GM10847 (cell line): Measurements from ENCODE around the gene FMOD.
A peak's percentile ranks its signal among the peaks of the same experiment; 100 is the strongest.

Source experiments
- POLR2A ChIP-seq: IDR thresholded peaks from 2 replicates; pipeline ENCODE4 v1.6.1; 2011; ENCODE audit not compliant: insufficient read length; ENCODE audit errors: extremely low read depth

FMOD gene

DNA sequence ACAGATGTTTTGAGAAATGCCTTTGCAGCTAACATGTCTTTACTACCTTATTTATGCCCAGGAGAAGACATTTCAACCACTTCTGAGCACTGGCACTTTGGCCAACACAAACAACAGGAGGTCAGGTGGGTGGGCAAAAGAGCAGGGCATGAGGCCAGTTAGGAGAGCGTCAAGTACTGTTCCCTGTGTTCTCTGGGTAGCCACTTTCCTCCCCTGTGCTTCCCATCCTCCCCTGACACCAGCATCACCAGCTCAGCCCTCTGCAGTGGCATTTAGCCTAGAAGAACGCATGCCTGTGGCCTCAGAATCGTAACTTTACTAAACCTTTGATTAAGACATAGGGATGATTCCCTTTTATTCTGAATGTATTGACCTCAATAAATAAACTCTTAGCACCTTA lies 27.3 kb downstream of the FMOD start:
- TF ChIP-seq POLR2A = no peak

DNA sequence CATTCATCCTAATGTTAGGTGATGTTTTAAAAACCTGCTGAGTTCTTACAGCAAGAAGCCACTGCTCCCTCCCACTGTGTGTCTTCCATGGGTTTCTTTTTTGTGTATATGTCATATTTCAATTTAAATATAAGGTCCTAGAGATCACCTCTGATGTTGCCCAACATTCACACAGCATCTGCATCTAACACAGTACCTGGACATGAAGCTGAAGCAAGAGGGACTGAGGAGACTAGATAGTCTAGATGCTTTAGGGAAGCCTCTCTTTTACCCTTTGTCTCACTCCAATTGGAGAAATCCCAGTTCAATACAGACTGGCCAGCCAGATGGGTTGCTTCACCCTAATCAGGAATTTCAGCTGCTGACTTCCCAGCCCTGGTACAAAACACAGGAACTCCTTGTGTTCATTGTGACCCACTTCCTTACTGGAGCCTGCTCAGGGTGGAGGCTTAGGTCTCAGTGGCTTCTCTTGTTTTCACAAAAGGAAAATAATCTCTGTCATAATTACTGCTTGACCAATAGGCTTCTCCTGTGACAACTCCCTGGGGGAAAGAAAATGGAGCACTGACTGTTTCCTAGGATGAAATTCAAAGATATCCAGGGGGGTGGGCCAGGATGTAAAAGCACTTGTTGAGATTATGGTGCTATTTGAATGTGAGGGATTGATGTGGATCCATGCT lies 28.3 kb downstream of the FMOD start:
- TF ChIP-seq POLR2A = no peak

- no peak for TF ChIP-seq POLR2A
Observed at GRCh38 chr1:203321273-203322052, 29.5 kb downstream of the FMOD start.

DNA sequence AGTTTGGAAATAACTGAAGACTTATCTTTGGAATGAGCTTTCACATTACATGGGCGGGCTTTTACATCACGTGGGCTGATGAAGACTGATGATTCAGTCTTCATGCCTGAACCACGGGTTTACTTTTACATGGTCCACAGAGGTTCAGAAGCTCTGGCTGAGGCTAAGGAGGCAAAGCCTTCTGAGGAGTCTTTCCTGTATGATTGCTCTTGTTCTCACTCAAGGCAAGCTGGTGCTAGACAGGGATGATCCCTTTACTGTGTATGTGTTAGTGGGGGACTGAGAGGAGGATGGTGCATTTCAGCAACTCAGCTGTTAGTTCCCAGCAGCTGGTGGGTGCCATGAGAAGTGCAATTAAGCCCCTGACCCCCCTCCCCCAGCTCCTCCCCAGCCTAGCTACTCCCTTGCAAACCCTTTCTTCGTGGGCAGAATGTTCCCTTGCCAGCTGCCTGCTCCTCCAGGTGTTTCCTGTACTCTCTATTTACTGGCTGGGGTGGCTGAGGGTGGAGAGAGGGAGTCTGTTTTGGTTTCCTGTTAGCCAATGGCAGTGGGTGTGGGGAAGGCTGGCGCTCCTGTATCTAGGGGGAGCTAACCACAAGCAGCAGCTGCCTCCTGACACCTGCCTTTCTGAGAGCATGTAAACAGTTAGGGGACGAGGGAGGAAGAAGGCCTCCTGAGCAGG lies 30.2 kb downstream of the FMOD start:
- no peak for TF ChIP-seq POLR2A

- TF ChIP-seq POLR2A = no peak
Observed at GRCh38 chr1:203318229-203318517, 32.7 kb downstream of the FMOD start.

- no peak for TF ChIP-seq POLR2A
Observed at GRCh38 chr1:203317429-203318228, 33.3 kb downstream of the FMOD start.

- TF ChIP-seq POLR2A = no peak
Observed at GRCh38 chr1:203316626-203317093, 34.3 kb downstream of the FMOD start.

DNA sequence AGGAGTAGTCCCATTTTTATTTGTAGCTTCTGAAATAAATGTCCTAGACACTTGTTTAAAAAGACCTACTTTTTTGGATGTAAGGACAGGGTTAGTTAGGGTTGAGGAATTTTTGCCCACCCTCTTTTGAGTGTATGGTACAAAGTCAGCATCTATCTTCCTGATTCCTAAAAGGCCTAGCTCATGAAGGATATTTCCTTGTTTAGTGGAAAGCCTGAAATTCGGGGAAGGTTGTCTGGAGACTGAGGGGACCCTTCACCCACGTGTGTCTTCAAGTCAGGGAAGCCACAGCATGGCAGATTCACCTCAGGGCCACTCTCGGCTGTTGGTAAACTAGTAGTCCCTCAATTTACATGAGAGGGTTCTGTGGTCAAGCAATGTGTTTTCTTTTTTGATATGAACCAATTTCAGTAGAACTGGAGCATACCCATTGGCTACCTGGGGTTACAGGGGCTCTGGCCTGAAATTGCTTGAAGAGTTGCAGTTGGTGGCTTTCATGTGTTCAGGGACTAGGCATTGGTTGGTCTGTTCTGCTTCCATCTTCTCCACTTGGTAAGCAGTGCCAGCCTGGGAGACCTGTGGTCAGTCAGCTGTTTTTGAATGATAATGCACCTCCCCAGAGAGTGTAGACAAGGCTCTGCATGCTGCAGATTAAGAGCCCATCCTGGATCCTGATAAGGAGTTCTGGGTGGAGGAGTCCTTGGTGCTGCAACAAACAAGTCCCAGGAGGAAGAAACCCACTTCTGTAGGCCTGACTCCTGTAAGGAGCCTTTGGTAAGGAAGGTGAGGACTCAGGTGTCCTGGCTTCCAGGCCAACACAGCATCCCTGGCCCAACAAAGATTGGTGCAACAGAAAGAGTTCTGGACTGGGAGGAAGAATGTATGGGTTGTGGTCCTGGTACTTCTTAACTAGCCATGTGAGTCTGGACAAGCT lies 39.3 kb downstream of the FMOD start:
- no peak for TF ChIP-seq POLR2A

- TF ChIP-seq POLR2A = peak; percentile 8
Observed at GRCh38 chr1:203308923-203309331, 42.0 kb downstream of the FMOD start.

DNA sequence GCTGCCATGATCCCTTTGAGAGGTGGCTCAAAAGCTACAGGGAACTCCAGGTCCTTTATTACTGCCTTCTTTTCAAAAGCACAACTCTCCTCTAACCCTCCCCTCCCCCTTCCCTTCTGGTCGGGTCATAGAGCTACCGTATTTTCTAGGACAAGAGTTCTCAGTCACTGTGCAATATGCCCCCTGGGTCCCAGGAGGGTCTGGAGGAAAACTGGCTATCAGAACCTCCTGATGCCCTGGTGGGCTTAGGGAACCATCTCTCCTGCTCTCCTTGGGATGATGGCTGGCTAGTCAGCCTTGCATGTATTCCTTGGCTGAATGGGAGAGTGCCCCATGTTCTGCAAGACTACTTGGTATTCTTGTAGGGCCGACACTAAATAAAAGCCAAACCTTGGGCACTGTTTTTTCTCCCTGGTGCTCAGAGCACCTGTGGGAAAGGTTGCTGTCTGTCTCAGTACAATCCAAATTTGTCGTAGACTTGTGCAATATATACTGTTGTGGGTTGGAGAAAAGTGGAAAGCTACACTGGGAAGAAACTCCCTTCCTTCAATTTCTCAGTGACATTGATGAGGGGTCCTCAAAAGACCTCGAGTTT lies 42.5 kb downstream of the FMOD start:
- no peak for TF ChIP-seq POLR2A

DNA sequence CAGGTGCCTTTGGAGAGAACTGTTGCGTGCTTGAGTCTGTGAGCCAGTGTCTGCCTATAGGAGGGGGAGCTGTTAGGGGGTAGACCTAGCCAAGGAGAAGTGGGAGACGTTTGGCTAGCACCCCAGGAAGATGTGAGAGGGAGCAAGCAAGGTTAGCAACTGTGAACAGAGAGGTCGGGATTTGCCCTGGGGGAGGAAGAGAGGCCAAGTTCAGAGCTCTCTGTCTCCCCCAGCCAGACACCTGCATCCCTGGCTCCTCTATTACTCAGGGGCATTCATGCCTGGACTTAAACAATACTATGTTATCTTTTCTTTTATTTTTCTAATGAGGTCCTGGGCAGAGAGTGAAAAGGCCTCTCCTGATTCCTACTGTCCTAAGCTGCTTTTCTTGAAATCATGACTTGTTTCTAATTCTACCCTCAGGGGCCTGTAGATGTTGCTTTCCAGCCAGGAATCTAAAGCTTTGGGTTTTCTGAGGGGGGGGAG lies 43.2 kb downstream of the FMOD start:
- TF ChIP-seq POLR2A = no peak

- peak; percentile 50 for TF ChIP-seq POLR2A
Observed at GRCh38 chr1:203306965-203307541, 43.9 kb downstream of the FMOD start.

DNA sequence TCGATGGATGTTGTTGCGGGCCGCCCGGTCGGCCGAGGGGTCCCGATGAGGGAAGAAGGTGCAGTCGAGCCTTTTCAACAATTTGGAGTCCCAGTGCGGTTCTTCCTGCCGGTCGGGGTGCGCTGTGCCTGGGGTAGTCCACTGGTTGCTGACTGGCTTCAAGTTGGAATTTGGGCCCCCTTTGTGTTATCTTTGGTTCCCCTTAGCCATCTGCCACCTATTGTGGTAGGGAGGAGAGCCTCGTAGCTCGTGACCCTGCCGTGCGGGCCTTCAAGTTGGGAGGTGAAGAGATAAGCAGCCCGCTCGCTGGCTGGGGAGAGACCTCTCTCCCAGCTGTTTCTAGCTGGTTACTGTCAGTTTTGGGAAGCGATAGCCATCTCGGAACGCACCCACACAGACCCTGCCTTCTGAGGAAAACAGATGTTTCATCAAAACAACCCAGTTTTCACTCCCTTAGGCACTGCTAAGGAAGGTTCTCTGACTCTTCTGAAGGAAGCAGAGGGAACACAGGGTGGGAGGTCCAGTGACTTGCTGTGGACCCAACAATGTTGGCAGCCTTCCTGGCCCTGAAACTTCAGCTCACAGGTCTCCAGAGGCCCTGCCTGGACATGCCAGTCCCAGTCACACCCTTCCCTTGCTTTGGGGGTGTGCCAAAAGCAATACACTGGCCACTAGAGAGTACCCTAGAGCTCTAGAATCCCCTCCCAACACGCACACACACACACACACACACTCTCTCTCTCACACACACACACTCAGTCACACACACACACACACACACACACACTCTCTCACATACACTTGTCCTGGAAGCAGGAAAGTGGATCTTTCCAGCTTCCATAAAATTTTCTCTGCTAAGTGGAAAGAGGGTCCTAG lies 44.6 kb downstream of the FMOD start:
- TF ChIP-seq POLR2A = no peak

GRCh38 chr1:203305809-203306088 lies 45.2 kb downstream of the FMOD start:
- TF ChIP-seq POLR2A = no peak
